GM23338 (cell line): Measurements from ENCODE around the gene UBXN2A. TPM values are rescaled to one million over a fixed set of nuclear protein-coding genes. Genes with fewer than 3 reads are reported as not detected.
A peak's percentile ranks its signal among the peaks of the same experiment; 100 is the strongest.

Source experiments
- ATAC-seq: fragments of 200-7000 bp; cut with Tn5 transposase; 3 replicates; pipeline ENCODE4 v1.9.1; 2020
- DNase-seq: peaks from one replicate; pipeline ENCODE4 v3.0.0-alpha.2; 2015; ENCODE audit warnings: low spot score
- H2AFZ ChIP-seq: fragments of 200-600 bp; sonication (generic); 2 replicates; pipeline ENCODE4 v1.8.0; 2016; ENCODE audit warnings: antibody characterized with exemption, mild to moderate bottlenecking, moderate library complexity
- H3F3A ChIP-seq: fragments of 200-600 bp; sonication (generic); replicated peaks from 2 replicates; pipeline ENCODE4 v1.8.0; 2017; ENCODE audit warnings: antibody characterized with exemption, mixed run types, low read depth
- H3K27ac ChIP-seq: fragments of 200-600 bp; sonication (generic); 2 replicates; pipeline ENCODE4 v1.6.1; 2016; ENCODE audit warnings: low read depth
- H3K27me3 ChIP-seq: fragments of 200-600 bp; sonication (generic); 2 replicates; pipeline ENCODE4 v1.8.0; 2016; ENCODE audit warnings: mild to moderate bottlenecking, mixed run types, moderate library complexity; ENCODE audit not compliant: insufficient read depth
- H3K36me3 ChIP-seq: fragments of 200-600 bp; sonication (generic); 2 replicates; pipeline ENCODE4 v1.8.0; 2016; ENCODE audit warnings: mild to moderate bottlenecking; ENCODE audit not compliant: insufficient read depth
- H3K4me1 ChIP-seq: fragments of 200-600 bp; sonication (generic); 2 replicates; pipeline ENCODE4 v1.8.0; 2016; ENCODE audit warnings: mild to moderate bottlenecking, moderate library complexity; ENCODE audit not compliant: insufficient read depth
- H3K4me2 ChIP-seq: fragments of 200-600 bp; sonication (generic); 2 replicates; pipeline ENCODE4 v1.7.1; 2017; ENCODE audit warnings: mixed run types
- H3K4me3 ChIP-seq: fragments of 200-600 bp; sonication (generic); 2 replicates; pipeline ENCODE4 v1.6.1; 2016; ENCODE audit warnings: mixed run types
- H3K79me2 ChIP-seq: fragments of 200-600 bp; sonication (generic); replicated peaks from 2 replicates; pipeline ENCODE4 v1.8.0; 2017; ENCODE audit warnings: mild to moderate bottlenecking; ENCODE audit not compliant: insufficient read depth
- H3K9me2 ChIP-seq: fragments of 200-600 bp; sonication (generic); 2 replicates; pipeline ENCODE4 v1.8.0; 2017; ENCODE audit not compliant: insufficient read depth
- H4K20me1 ChIP-seq: fragments of 200-600 bp; sonication (generic); replicated peaks from 2 replicates; pipeline ENCODE4 v1.8.0; 2017; ENCODE audit warnings: mild to moderate bottlenecking; ENCODE audit not compliant: insufficient read depth
- H3K27ac Mint-ChIP-seq: 2 replicates; pipeline ENCODE4 v1.8.0; 2020; ENCODE audit warnings: inconsistent platforms, mild to moderate bottlenecking, moderate library complexity, mixed read lengths
- H3K27me3 Mint-ChIP-seq: 3 replicates; pipeline ENCODE4 v1.8.0; 2022; ENCODE audit warnings: low read depth, mild to moderate bottlenecking, moderate library complexity, mixed read lengths, inconsistent platforms; ENCODE audit not compliant: insufficient read depth, poor library complexity
- H3K36me3 Mint-ChIP-seq: 3 replicates; pipeline ENCODE4 v1.8.0; 2021; ENCODE audit warnings: low read depth, mild to moderate bottlenecking, inconsistent platforms, moderate library complexity, mixed read lengths
- H3K4me1 Mint-ChIP-seq: 3 replicates; pipeline ENCODE4 v1.8.0; 2020; ENCODE audit warnings: mild to moderate bottlenecking, inconsistent platforms, mixed read lengths
- H3K4me3 Mint-ChIP-seq: 3 replicates; pipeline ENCODE4 v1.8.0; 2021; ENCODE audit warnings: moderate library complexity, mild to moderate bottlenecking, inconsistent platforms, mixed read lengths
- H3K9me3 Mint-ChIP-seq: 3 replicates; pipeline ENCODE4 v1.8.0; 2020; ENCODE audit warnings: moderate library complexity, mild to moderate bottlenecking, inconsistent platforms, mixed read lengths
- CREB1 ChIP-seq: fragments of 250-450 bp; sonication (Bioruptor Pico); IDR thresholded peaks from 2 replicates; pipeline ENCODE4 v1.5.0; 2020; ENCODE audit warnings: low read depth, mild to moderate bottlenecking, moderate library complexity
- EZH2 ChIP-seq: fragments of 200-600 bp; sonication (generic); IDR thresholded peaks from one replicate; pipeline ENCODE4 v1.8.0; 2017; ENCODE audit warnings: antibody characterized with exemption, mild to moderate bottlenecking, low read depth; ENCODE audit not compliant: unreplicated experiment
- EZH2phosphoT487 ChIP-seq: fragments of 200-600 bp; sonication (generic); IDR thresholded peaks from one replicate; pipeline ENCODE4 v1.8.1; 2018; ENCODE audit warnings: antibody characterized with exemption; ENCODE audit not compliant: unreplicated experiment
- NANOG ChIP-seq: IDR thresholded peaks from 2 replicates; pipeline ENCODE4 v1.6.1; 2016; ENCODE audit warnings: antibody characterized with exemption, borderline replicate concordance
- POLR2AphosphoS5 ChIP-seq: IDR thresholded peaks from 2 replicates; pipeline ENCODE4 v1.6.1; 2016; ENCODE audit warnings: antibody characterized with exemption, low read depth
- STAT1 ChIP-seq: IDR thresholded peaks from one replicate; pipeline ENCODE4 v1.6.1; 2016; ENCODE audit warnings: antibody characterized with exemption; ENCODE audit not compliant: unreplicated experiment
- ZNF331 ChIP-seq: fragments of 250-450 bp; sonication (Bioruptor Pico); IDR thresholded peaks from 2 replicates; pipeline ENCODE4 v1.5.0; 2020; ENCODE audit warnings: low read depth, mild to moderate bottlenecking, moderate library complexity
- polyA plus RNA-seq: library from polyadenylated mRNA; unstranded; fragments of >200 nt; fragmentation: Nextera tagmentation; extraction: Ambion mirVana; gene quantifications from 2 replicates; pipeline ENCODE4 v1.2.1, GENCODE V29; 2016
- total RNA-seq: library from RNA; depleted of rRNA; stranded (reverse); fragments of >200 nt; shearing (Covaris generic); gene quantifications from 2 replicates; pipeline ENCODE4 v1.2.3, GENCODE V29; 2014
- TF ChIP-seq, protein P1 (sequence below): fragments of 250-450 bp; sonication (Bioruptor Pico); IDR thresholded peaks from 2 replicates; pipeline ENCODE4 v1.5.0; 2020; ENCODE audit warnings: mild to moderate bottlenecking, moderate library complexity
- TF ChIP-seq, protein P2 (sequence below): IDR thresholded peaks from 2 replicates; pipeline ENCODE4 v1.6.1; 2016; ENCODE audit warnings: antibody characterized with exemption

UBXN2A gene
- total and polyA plus RNA-seq, 2 experiments from 2014 or later: 11.5 to 12.1 TPM

DNA sequence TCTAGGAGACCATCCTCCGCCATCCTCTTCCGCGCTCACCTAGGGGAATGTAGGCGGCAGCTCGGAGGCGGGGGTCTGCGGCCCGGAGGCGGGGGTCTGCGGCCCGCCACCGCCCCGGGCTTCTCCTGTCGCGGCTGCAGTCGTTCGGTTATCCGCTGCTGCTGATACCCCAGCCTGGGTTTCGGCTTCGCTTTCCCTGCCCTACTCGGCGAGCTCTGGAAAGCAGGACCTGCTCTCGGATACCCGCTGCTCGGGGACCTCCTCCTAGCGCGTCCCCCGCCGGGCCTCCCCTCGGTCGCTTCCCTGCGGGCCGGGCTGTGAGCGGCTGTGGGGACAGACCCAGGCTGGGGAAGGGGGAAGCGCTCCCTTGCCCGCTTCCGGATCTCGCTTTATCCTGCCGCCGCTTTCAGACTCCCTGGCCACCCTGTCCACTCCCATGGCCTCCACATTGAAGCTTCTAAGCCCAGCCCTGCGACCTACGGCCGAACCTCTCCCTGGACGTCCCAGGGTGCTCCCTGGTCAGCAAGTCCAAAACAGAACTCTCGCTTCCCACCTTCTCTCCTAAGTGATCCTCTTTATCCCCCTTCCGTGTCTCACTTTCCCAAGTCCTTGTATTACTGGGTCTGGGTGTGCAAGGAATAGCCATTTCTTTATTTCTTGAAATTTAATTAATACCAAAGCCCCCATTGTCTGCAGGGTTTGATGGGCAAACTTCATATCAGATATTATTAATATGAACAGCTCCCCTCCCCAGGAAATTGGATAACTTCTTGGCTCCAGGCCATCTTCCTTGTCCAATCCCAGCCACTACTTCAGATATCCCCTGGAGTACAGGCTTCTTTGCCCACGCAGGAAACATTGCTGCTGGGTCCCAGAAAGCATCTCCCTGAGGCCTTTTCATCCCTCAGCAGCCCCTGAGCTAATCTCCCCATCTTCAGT, 110.0 kb downstream of the UBXN2A start:
- peak; percentile 64 for DNase-seq
- Mint-ChIP-seq H3K27me3 (peaks cover 10% of the 10 kb centered on the region), H3K36me3 (peaks cover under 1% of the 10 kb centered on the region; the same call in 2 of the 3 replicates), H3K27ac (no peak overlapping the region), H3K4me1 (peaks cover 19% of the 10 kb centered on the region), H3K9me3 (no peaks in the 10 kb centered on the region), H3K4me3 (no peak overlapping the region; the same call in 2 of the 3 replicates)
- Histone ChIP-seq H3K9me2 (no peaks in the 10 kb centered on the region), H3K27me3 (no peaks in the 10 kb centered on the region), H3K36me3 (no peaks in the 10 kb centered on the region), H3K27ac (peak overlapping the region; percentile 74; the same call in 1 of the 2 replicates), H3K4me1 (peaks cover 29% of the 10 kb centered on the region), H3K4me2 (peak overlapping the region; percentile 95), H3K4me3 (peak overlapping the region; percentile 82), H3F3A (peaks cover 20% of the 10 kb centered on the region; the same call in 1 of the 2 replicates), H3K79me2 (peaks cover 33% of the 10 kb centered on the region), H2AFZ (peak overlapping the region; percentile 93), H4K20me1 (no peaks in the 10 kb centered on the region; the same call in 1 of the 2 replicates)
- ATAC-seq: peak; percentile 21
- TF ChIP-seq, protein P1, sequence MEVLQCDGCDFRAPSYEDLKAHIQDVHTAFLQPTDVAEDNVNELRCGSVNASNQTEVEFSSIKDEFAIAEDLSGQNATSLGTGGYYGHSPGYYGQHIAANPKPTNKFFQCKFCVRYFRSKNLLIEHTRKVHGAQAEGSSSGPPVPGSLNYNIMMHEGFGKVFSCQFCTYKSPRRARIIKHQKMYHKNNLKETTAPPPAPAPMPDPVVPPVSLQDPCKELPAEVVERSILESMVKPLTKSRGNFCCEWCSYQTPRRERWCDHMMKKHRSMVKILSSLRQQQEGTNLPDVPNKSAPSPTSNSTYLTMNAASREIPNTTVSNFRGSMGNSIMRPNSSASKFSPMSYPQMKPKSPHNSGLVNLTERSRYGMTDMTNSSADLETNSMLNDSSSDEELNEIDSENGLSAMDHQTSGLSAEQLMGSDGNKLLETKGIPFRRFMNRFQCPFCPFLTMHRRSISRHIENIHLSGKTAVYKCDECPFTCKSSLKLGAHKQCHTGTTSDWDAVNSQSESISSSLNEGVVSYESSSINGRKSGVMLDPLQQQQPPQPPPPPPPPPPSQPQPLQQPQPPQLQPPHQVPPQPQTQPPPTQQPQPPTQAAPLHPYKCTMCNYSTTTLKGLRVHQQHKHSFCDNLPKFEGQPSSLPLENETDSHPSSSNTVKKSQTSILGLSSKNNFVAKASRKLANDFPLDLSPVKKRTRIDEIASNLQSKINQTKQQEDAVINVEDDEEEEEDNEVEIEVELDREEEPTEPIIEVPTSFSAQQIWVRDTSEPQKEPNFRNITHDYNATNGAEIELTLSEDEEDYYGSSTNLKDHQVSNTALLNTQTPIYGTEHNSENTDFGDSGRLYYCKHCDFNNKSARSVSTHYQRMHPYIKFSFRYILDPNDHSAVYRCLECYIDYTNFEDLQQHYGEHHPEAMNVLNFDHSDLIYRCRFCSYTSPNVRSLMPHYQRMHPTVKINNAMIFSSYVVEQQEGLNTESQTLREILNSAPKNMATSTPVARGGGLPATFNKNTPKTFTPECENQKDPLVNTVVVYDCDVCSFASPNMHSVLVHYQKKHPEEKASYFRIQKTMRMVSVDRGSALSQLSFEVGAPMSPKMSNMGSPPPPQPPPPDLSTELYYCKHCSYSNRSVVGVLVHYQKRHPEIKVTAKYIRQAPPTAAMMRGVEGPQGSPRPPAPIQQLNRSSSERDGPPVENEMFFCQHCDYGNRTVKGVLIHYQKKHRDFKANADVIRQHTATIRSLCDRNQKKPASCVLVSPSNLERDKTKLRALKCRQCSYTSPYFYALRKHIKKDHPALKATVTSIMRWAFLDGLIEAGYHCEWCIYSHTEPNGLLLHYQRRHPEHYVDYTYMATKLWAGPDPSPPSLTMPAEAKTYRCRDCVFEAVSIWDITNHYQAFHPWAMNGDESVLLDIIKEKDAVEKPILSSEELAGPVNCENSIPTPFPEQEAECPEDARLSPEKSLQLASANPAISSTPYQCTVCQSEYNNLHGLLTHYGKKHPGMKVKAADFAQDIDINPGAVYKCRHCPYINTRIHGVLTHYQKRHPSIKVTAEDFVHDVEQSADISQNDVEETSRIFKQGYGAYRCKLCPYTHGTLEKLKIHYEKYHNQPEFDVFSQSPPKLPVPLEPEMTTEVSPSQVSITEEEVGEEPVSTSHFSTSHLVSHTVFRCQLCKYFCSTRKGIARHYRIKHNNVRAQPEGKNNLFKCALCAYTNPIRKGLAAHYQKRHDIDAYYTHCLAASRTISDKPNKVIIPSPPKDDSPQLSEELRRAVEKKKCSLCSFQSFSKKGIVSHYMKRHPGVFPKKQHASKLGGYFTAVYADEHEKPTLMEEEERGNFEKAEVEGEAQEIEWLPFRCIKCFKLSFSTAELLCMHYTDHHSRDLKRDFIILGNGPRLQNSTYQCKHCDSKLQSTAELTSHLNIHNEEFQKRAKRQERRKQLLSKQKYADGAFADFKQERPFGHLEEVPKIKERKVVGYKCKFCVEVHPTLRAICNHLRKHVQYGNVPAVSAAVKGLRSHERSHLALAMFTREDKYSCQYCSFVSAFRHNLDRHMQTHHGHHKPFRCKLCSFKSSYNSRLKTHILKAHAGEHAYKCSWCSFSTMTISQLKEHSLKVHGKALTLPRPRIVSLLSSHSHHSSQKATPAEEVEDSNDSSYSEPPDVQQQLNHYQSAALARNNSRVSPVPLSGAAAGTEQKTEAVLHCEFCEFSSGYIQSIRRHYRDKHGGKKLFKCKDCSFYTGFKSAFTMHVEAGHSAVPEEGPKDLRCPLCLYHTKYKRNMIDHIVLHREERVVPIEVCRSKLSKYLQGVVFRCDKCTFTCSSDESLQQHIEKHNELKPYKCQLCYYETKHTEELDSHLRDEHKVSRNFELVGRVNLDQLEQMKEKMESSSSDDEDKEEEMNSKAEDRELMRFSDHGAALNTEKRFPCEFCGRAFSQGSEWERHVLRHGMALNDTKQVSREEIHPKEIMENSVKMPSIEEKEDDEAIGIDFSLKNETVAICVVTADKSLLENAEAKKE (CRISPR knock-in tag): no peak
- TF ChIP-seq STAT1: no peak
- TF ChIP-seq NANOG: no peak
- TF ChIP-seq EZH2: no peak
- TF ChIP-seq ZNF331 (CRISPR knock-in tag): no peak
- TF ChIP-seq, protein P2, sequence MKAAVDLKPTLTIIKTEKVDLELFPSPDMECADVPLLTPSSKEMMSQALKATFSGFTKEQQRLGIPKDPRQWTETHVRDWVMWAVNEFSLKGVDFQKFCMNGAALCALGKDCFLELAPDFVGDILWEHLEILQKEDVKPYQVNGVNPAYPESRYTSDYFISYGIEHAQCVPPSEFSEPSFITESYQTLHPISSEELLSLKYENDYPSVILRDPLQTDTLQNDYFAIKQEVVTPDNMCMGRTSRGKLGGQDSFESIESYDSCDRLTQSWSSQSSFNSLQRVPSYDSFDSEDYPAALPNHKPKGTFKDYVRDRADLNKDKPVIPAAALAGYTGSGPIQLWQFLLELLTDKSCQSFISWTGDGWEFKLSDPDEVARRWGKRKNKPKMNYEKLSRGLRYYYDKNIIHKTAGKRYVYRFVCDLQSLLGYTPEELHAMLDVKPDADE: no peak
- no peak for TF ChIP-seq CREB1 (CRISPR knock-in tag)
- TF ChIP-seq POLR2AphosphoS5: no peak
- no peak for TF ChIP-seq EZH2phosphoT487
